GM19043 (cell line): ENCODE data around the gene KLHL29.
"Not testable (repeated sequence)": the region's sequence is repeated elsewhere in the genome, so short reads cannot be mapped to it uniquely, and the experiment has no call there.

Experiments
- ATAC-seq: cut with Tn5 transposase; IDR thresholded peaks from one replicate; pipeline ENCODE4 v1.9.1; 2021; ENCODE audit warnings: low read depth; ENCODE audit not compliant: unreplicated experiment

Gene KLHL29

DNA sequence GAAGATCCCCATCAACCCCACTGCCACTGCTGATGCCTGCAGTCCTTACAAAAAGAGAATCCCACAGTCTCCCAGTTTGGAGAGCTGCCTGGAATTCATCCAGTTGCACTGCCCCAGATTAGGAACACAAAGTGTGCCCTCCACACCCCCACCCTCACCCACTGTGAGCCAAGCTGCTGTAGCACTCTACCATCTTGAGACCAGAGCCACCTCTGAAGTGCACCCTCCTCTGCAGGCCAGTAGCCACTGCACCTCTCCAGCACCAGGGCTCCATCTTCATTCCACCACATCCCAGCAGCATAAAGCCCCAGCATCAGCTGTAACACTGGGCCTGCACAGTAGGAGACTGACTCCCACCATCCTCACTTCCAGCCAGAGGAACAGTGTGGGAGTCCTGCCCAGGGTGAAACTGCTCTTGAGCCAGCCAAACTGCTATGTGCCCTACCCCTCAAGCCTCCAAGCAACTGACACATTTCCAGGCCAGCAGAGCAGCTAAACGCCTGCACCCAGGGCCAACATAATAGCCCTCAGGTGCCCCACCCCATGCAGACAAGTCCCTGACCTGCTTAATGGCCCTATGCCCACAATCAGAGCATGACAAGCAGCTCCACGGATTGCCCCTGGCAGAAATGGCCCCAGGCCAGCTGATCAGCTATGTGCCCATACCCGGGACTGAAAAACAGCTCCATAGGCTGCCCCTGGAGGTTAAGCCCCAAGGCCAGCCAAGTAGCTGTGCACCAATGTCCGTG is 335.9 kb downstream of the KLHL29 start:
- no peak for ATAC-seq

DNA sequence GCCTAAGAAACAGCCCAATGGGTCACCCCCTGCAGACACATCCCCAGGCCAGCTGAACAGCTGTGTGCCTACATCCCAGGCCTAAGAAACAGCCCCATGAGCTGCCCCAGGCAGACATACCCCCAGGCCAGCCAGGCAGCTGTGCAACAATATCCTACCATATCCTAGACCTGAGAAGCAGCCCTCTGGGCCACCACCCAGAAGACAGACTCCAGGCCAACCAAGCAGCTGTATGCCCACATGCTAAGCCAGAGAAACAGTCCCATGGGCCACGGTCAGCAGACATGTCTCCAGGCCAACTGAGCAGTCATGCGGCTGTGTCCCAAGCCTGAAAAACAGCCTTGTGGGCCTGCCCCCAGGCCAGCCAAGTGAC is 336.5 kb downstream of the KLHL29 start:
- ATAC-seq = no peak

DNA sequence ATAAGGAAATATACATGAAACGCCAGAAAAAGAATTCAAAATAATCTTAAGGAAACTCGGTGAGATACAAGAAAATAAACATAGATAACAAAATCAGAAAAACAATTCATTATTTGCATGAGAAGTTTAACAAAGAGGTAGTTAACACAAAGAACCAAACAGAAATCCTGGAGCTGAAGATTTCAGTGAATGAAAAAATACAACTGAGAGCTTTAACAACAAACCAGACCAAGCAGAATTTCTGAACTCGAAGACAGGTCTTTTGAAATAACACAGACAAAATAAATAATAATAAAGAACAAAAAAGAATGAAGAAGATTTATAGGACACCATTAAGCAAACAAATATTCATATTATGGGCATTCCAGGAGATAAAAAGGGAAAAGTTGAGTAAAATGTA is 337.3 kb downstream of the KLHL29 start:
- no peak for ATAC-seq

DNA sequence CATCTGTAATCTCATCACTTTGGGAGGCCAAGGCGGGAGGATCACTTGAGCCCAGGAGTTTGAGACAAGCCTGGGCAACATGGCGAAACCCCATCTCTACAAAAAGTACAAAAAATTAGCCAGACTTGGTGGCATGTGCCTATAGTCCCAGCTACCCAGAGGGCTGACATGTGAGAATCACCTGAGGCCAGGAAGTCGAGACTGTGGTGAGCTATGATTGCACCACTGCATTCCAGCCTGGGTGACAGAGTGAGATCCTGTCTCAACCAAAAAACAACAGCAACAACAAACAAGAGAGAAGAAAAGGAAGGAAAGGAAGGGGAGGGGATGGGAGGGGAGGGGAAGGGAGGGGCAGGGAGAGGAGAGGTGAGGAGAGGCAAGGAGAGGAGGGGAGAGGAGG is 338.1 kb downstream of the KLHL29 start:
- not testable (repeated sequence) for ATAC-seq

DNA sequence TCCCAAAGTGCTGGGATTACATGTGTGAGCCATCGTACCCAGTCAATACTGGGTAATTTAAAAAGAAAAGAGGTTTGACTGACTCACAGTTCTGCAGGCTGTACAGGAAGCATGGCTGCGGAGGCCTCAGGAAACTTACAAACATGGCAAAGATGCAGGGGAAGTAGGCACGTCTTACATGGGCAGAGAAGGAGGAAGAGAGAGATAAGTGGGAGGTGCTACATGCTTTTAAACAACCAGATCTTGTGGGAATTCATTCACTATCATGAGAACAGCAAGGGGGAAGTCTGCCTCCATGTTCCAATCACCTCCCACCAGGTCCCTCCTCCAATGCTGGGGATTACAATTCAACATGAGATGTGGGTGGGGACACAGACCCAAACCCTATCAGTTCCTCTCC is 349.4 kb downstream of the KLHL29 start:
- no peak for ATAC-seq

DNA sequence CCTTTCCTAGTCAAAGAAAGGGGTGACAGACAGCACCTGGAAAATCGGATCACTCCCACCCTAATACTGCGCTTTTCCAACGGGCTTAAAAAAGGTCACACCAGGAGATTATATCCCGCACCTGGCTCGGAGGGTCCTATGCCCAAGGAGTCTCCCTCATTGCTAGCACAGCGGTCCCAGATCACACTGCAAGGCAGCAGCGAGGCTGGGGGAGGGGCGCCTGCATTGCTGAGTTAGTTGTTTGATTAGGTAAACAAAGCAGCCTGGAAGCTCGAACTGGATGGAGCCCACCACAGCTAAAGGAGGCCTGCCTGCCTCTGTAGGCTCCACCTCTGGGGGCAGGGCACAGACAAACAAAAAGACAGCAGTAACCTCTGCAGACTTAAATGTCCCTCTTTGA is 351.8 kb downstream of the KLHL29 start:
- not testable (repeated sequence) for ATAC-seq

DNA sequence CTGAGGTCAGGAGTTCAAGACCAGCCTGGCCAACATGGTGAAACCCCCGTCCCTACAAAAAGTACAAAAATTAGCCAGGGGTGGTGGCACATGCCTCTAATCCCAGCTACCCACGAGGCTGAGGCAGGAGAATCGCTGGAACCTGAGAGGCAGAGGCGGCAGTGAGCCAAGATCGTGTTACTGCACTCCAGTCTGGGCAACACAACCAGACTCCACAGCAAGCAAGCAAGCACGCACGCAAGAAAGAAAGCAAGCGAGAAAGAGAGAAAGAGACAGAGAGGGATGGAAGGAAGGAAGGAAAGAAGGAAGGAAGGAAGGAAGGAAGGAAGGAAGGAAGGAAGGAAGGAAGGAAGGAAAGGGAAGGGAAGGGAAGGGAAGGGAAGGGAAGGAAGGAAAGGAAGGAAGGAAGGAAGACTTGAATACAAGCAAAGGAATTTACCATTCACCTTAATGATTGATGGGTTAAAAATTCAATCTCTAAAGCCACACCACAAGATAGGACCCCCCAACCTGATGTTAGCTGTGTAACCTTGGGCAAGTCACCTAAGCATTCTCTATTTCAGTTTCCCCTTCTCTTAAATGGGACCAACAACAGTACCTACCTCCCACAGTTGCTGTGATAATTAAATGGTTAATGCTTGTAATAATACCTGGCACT is 360.2 kb downstream of the KLHL29 start:
- ATAC-seq = no peak

DNA sequence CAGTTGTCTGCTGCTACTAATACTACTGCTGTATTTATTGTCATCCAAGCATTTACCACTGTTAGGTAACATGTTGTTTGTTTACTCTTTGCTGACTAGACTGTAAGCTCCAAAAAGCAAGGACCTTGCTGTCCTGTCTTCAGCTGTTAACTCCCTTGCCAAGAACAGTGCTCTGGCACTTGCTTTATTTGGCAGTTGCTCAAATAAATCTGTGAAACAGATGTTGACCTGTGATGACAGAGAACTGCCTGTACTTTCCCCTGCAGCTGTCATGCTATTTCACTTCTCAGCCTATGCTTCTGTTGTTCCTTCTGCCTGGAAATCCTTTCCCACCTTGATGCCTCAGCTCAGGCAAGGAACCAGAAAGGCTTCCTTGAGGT is 360.7 kb downstream of the KLHL29 start:
- no peak for ATAC-seq

DNA sequence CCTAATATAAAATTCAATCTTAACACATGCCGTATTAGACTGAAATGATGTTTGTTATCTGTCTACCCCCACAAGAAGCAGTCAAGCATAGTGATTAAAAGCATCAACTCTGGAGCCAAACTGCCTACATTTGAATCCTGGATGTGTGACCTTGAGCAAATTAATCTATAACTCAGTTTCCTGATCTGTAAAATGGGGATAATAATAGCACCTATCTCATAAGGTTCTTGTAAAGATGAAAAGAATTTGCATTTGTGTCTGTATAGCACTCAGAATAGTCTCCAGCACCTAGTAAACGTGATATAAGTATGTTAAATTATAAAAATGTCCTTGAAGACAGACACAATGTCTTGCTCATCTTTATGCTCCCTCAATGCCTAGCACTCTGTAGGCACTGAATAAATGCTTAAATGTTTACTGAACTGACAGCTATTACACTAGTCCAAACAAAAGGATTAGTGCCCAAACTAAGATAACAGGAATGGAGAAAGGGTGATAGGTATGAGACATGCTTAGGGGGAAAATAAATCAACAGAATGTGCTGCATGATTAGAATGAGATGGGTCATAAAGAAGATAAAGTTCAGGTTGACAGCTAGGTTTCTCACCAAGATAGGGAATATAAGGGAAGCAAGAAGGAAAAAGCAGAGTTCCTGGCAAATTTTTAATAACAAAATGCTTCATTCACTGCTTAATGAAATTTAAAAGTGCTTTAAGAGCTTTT is 361.3 kb downstream of the KLHL29 start:
- ATAC-seq = no peak

DNA sequence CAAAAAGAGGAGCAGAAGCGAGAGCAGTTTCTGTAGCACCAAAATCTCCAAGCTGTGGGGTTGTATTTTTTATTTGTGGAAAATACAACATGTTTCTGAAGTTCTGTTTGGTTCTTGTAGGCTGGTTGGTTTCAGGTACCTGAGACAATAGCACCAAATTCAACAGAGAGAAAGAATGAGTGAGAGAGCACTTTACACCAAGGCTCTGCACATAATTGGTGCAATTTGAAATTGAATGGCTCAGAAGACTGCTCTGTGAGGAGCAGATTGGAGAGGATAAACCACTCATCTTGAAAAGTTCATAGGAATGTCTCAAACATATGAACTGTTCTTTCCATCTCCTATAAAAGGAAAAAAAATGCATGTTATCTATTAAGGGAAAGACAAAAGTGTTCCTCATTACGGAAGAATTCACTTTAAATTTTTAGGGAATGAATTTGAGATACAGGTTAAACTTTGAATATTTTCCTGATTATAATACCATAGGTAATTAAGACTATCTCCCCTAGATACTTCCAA is 366.8 kb downstream of the KLHL29 start:
- no peak for ATAC-seq

DNA sequence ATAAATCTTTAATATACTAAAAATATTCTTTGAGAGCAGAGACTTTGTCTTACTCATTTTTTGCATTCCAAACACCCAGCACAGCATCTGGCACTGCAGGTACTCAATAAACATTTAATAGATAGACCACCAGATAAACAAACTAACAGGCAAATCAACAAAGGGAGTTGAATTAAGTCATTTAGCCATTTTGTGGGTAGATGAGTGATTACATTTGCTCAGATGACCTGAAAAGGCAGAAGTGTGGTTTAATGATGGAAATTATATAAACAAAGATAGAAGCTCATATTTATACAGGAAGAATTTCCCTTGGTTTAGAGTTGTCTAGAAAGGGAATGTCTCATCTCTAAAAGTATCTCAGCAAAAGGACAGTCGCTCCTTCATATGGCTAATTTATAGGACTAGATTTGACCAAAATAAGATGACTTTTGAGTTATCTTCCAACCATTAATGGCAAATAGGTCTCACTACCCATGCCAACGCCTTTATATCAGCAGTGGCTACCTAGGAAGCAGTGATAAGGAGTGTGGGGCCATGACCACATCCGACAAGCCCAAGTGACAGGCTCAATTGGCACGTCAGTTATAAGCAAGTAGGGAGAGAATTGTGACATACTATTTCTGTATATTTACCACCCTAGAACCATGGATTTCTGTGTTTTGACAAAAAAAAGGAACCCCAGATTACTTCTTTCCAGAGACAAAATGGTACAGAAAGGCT is 368.5 kb downstream of the KLHL29 start:
- no peak for ATAC-seq

DNA sequence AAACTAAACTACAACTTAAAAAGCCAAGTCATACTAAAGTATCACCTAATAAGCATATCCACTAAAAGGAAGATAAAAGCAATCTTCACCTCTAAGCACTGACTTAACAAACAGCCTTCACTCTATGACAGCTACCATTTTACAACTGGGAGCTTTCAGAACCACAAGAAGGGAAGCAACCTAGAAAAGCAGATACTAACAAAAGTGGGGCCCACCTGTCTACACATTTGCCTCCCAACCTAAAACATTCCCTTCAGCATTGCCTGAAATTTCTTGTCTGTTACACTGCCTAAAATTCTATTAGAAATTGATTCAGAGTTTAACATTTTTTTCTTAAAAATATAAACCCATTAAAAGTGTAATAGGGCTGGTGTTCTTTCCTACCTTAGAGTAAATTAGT is 370.0 kb downstream of the KLHL29 start:
- no peak for ATAC-seq

DNA sequence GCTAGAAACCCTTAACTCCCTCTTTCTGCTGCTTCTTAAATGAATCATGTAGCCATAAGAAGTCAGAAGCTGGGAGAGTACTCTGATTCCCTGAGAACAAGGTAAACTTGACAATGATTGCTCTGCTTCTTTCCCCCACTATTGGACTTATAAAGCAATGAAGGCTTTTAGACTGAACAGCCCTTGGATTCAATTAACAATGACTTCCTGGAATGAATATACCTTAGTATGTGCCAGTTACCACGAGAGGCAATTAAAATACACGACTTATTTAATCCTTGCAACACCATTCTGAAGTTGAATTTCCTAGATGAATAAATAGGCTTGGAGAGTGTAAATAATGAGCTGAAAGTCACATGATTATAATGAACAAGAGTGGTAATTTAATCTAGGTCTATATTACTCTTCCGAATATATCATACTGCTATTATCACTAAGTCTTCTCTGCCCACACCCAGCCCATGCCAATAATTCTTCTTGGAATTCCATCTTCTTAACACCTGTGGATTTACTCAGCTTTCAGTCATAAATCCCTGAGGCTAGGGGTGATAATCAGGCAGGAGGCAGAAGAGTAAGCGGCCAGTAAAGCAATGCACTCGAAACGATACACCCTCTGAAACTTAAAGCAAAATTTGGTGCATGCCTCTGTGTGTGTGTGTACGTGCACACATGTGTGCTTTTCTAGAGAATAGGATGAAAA is 371.8 kb downstream of the KLHL29 start:
- ATAC-seq = no peak

DNA sequence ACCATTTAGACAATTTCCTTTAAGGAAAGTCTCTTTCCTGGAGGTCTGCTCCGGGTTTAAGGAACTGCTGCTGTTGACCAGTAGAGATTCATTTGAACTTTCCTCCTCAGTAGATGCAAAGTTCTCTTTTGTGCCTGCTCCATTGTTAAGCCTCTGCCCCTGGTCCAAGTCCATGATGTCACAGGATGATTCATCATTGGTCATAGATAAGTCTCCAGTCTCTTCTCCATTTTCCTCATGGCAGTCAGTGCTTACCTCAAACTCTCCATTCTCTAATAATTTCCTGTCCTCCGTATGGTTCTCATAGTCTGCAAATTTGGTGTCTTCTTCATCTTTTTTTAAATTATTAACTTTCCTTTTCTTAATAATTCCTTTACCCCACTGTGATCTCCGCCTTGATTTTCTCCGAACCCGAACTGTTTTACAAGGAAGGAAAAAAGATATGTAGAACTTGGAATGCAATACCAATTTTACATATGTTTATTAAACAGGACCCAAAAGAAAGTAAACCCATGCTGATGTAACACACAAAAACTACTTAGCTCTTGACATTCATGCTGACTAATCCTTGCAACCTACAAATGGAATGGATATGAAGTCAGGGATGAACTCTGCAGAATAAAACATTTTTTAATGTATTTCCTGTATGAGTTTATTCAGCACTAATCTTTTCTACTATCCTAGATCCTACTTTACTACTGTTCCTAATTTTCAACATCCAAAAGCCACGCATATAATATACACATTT is 372.9 kb downstream of the KLHL29 start:
- ATAC-seq = no peak
